Hepatocyte (in vitro differentiated cells): ENCODE measurements around the gene ZG16B. TPM values are rescaled to one million over a fixed set of nuclear protein-coding genes. Genes with fewer than 3 reads are reported as not detected.
A peak's percentile ranks its signal among the peaks of the same experiment; 100 is the strongest.

Source experiments
- DNase-seq: peaks from one replicate; pipeline ENCODE4 v3.0.0-alpha.2; 2016; ENCODE audit warnings: low spot score
- H2AFZ ChIP-seq: fragments of 200-600 bp; sonication (generic); 2 replicates; pipeline ENCODE4 v1.6.0; 2016; ENCODE audit warnings: antibody characterized with exemption, mild to moderate bottlenecking
- H3K27ac ChIP-seq: fragments of 200-600 bp; sonication (generic); 2 replicates; pipeline ENCODE4 v1.5.1; 2016; ENCODE audit warnings: mild to moderate bottlenecking
- H3K27me3 ChIP-seq: fragments of 200-600 bp; sonication (generic); 2 replicates; pipeline ENCODE4 v1.6.1; 2016
- H3K36me3 ChIP-seq: fragments of 200-600 bp; sonication (generic); replicated peaks from 2 replicates; pipeline ENCODE4 v1.5.1; 2016; ENCODE audit warnings: low read depth; ENCODE audit not compliant: insufficient read depth
- H3K4me1 ChIP-seq: fragments of 200-600 bp; sonication (generic); 2 replicates; pipeline ENCODE4 v1.5.1; 2016; ENCODE audit warnings: mild to moderate bottlenecking, moderate library complexity; ENCODE audit not compliant: insufficient read depth
- H3K4me2 ChIP-seq: fragments of 200-600 bp; sonication (generic); 2 replicates; pipeline ENCODE4 v1.6.0; 2016
- H3K4me3 ChIP-seq: fragments of 200-600 bp; sonication (generic); 2 replicates; pipeline ENCODE4 v1.5.1; 2016; ENCODE audit warnings: mild to moderate bottlenecking
- H3K79me2 ChIP-seq: fragments of 200-600 bp; sonication (generic); 2 replicates; pipeline ENCODE4 v1.6.0; 2017; ENCODE audit warnings: mild to moderate bottlenecking
- H3K9me2 ChIP-seq: fragments of 200-600 bp; sonication (generic); replicated peaks from 2 replicates; pipeline ENCODE4 v1.6.0; 2017; ENCODE audit warnings: mild to moderate bottlenecking; ENCODE audit not compliant: insufficient read depth
- H3K9me3 ChIP-seq: fragments of 200-600 bp; sonication (generic); 2 replicates; pipeline ENCODE4 v1.5.1; 2016; ENCODE audit warnings: low read depth, mild to moderate bottlenecking
- H4K20me1 ChIP-seq: fragments of 200-600 bp; sonication (generic); 2 replicates; pipeline ENCODE4 v1.6.0; 2016; ENCODE audit warnings: mild to moderate bottlenecking; ENCODE audit not compliant: insufficient read depth, poor library complexity, severe bottlenecking
- CTCF ChIP-seq: fragments of 200-600 bp; sonication (generic); IDR thresholded peaks from 2 replicates; pipeline ENCODE4 v1.5.1; 2016; ENCODE audit warnings: antibody characterized with exemption, mild to moderate bottlenecking; ENCODE audit not compliant: poor library complexity
- EZH2 ChIP-seq: fragments of 200-600 bp; sonication (generic); IDR thresholded peaks from 2 replicates; pipeline ENCODE4 v1.6.1; 2016; ENCODE audit warnings: antibody characterized with exemption, mild to moderate bottlenecking, borderline replicate concordance
- EZH2phosphoT487 ChIP-seq: fragments of 200-600 bp; sonication (generic); IDR thresholded peaks from one replicate; pipeline ENCODE4 v1.6.1; 2018; ENCODE audit warnings: antibody characterized with exemption, mild to moderate bottlenecking, low read depth, moderate library complexity; ENCODE audit not compliant: unreplicated experiment, severe bottlenecking
- WGBS: methylation state at CpG from one replicate; pipeline ENCODE4 v1.1.6; 2016; ENCODE audit warnings: low lambda C conversion rate; ENCODE audit errors: missing lambda C conversion rate; 5-methylcytosine and 5-hydroxymethylcytosine counted together
- polyA plus RNA-seq: library from polyadenylated mRNA; unstranded; fragments of >200 nt; fragmentation: Nextera tagmentation; extraction: Ambion mirVana; gene quantifications from 2 replicates; pipeline ENCODE4 v1.2.1, GENCODE V29; 2016
- total RNA-seq: library from RNA; depleted of rRNA; stranded (reverse); fragments of >200 nt; gene quantifications from 2 replicates; pipeline ENCODE4 v1.2.3, GENCODE V29; 2014

The ZG16B gene
- total and polyA plus RNA-seq, 2 experiments from 2014 or later: 4.3 to 4.9 TPM

- whole genome bisulfite sequencing: 93% methylated on average over 10 of the region's 10 CpGs
- Histone ChIP-seq H3K36me3 (no peaks in the 10 kb centered on the region), H3K4me2 (no peak overlapping the region), H4K20me1 (no peaks in the 10 kb centered on the region), H3K9me3 (no peaks in the 10 kb centered on the region), H3K4me1 (no peaks in the 10 kb centered on the region), H3K27ac (no peak overlapping the region), H3K4me3 (no peak overlapping the region), H3K27me3 (no peaks in the 10 kb centered on the region), H3K79me2 (peaks cover 6% of the 10 kb centered on the region), H2AFZ (no peak overlapping the region), H3K9me2 (no peaks in the 10 kb centered on the region)
- no peak for DNase-seq
- no peak for TF ChIP-seq EZH2phosphoT487
- TF ChIP-seq CTCF: no peak
- TF ChIP-seq EZH2: no peak
These were observed 29.7 kb downstream of the ZG16B start for GRCh38 chr16:2859686-2860265.

GRCh38 chr16:2860826-2861567 is 30.9 kb downstream of the ZG16B start:
- Histone ChIP-seq H3K79me2 (peaks cover 6% of the 10 kb centered on the region), H3K9me3 (no peaks in the 10 kb centered on the region), H3K4me2 (no peak overlapping the region), H3K27me3 (no peaks in the 10 kb centered on the region), H4K20me1 (no peaks in the 10 kb centered on the region), H3K4me3 (no peak overlapping the region), H3K9me2 (no peaks in the 10 kb centered on the region), H3K36me3 (no peaks in the 10 kb centered on the region), H3K4me1 (no peaks in the 10 kb centered on the region), H2AFZ (no peak overlapping the region), H3K27ac (no peak overlapping the region)
- TF ChIP-seq EZH2 (no peak), EZH2phosphoT487 (no peak), CTCF (no peak)
- peak; percentile 27 for DNase-seq
- 78% methylated on average over 8 of the region's 8 CpGs for WGBS

- DNase-seq: no peak
- Histone ChIP-seq H3K4me1 (peaks cover 6% of the 10 kb centered on the region), H3K9me2 (no peaks in the 10 kb centered on the region), H3K4me2 (no peak overlapping the region), H4K20me1 (no peaks in the 10 kb centered on the region), H3K27me3 (no peaks in the 10 kb centered on the region), H3K4me3 (no peak overlapping the region), H3K79me2 (no peaks in the 10 kb centered on the region), H3K36me3 (no peaks in the 10 kb centered on the region), H3K27ac (no peak overlapping the region), H3K9me3 (no peaks in the 10 kb centered on the region), H2AFZ (no peak overlapping the region)
- TF ChIP-seq EZH2: no peak
- TF ChIP-seq EZH2phosphoT487: no peak
- no peak for TF ChIP-seq CTCF
- WGBS: 65% methylated on average over 4 of the region's 4 CpGs
These were observed 35.5 kb downstream of the ZG16B start for GRCh38 chr16:2865651-2866050.
